ENCODE measurements around the gene MUC3A.

- TF ChIP-seq CTCF (IDR thresholded peaks at IDR 0.05) (no peak), POLR2AphosphoS5 (IDR thresholded peaks at IDR 0.05) (peak in 1 of 2 donors; percentile 20)
These were observed 67.9 kb downstream of the MUC3A start for GRCh38 chr7:101017064-101017777.

Data from esophagus muscularis mucosa (tissue), 3 donors.